GM12878 (cell line): Measurements from ENCODE around the gene BCL10. TPM values are rescaled to one million over a fixed set of nuclear protein-coding genes. Genes with fewer than 3 reads are reported as not detected.

Source experiments
- ATAC-seq: fragments of 200-7000 bp; cut with Tn5 transposase; 3 replicates; pipeline ENCODE4 v1.9.1; 2020; ENCODE audit warnings: mild to moderate bottlenecking, moderate library complexity
- BruUV-seq: library from RNA; stranded (reverse); fragments of 400-500 nt; replicated peaks from 2 replicates; lab custom pipeline; 2021; lab: Mats Ljungman, UMichigan
- CTCF ChIA-PET: fragments of 300-600 bp; sonication (Branson Sonifier 250); formaldehyde crosslinking; extraction: SDS; loops from one replicate; lab custom pipeline; 2021; ENCODE audit warnings: inconsistent platforms; lab: Yijun Ruan, JAX
- POLR2A ChIA-PET: fragments of 350-600 bp; formaldehyde crosslinking; extraction: SDS; loops from one replicate; lab custom pipeline; 2021; ENCODE audit warnings: inconsistent platforms; lab: Charles Lee
- RAD21 ChIA-PET: fragments of 300-600 bp; sonication (Branson Sonifier 250); formaldehyde crosslinking; loops from one replicate; lab custom pipeline; 2023; ENCODE audit warnings: antibody characterized with exemption; ENCODE audit not compliant: unreplicated experiment; lab: Charles Lee
- SMC1A ChIA-PET: fragments of 300-600 bp; sonication (Branson Sonifier 250); formaldehyde crosslinking; loops from one replicate; lab custom pipeline; 2023; ENCODE audit not compliant: unreplicated experiment, uncharacterized antibody; lab: Charles Lee
- DNase-seq: peaks from one replicate; pipeline ENCODE4 v3.0.0-alpha.2; 2011; ENCODE audit warnings: low read depth, low spot score
- FAIRE-seq: peaks from 3 replicates; lab custom pipeline; 2011; peaks lifted over from hg19 to GRCh38; lab: Jason Lieb, UNC
- H2AFZ ChIP-seq: 2 replicates; pipeline ENCODE4 v1.6.0; 2011; ENCODE audit warnings: low read depth, low read length, control low read depth; ENCODE audit not compliant: control insufficient read depth
- H3K27ac ChIP-seq: 2 replicates; pipeline ENCODE4 v1.5.1; 2011; ENCODE audit warnings: control low read depth; ENCODE audit not compliant: control insufficient read depth, insufficient read depth
- H3K27me3 ChIP-seq, 2 experiments: replicated peaks in 1 of 2; 2 replicates each; pipeline versions ENCODE4 v1.6.0 to v1.6.1; 2011; ENCODE audit warnings: low read length in 1 of 2; ENCODE audit not compliant: control insufficient read depth in 2 of 2, insufficient read depth in 2 of 2
- H3K36me3 ChIP-seq, 2 experiments: 2 replicates each; pipeline ENCODE4 v1.5.1; 2011; ENCODE audit warnings: low read length in 1 of 2; ENCODE audit not compliant: control insufficient read depth in 2 of 2, insufficient read depth in 2 of 2
- H3K4me1 ChIP-seq: 2 replicates; pipeline ENCODE4 v1.6.1; 2011; ENCODE audit warnings: mild to moderate bottlenecking, low read length, moderate library complexity, mixed read lengths; ENCODE audit not compliant: control insufficient read depth, insufficient read depth
- H3K4me2 ChIP-seq: 2 replicates; pipeline ENCODE4 v1.6.0; 2011; ENCODE audit warnings: control low read depth; ENCODE audit not compliant: control insufficient read depth, insufficient read depth
- H3K4me3 ChIP-seq: fragments of 200-600 bp; sonication (generic); 2 replicates; pipeline ENCODE4 v1.5.1; 2016
- H3K79me2 ChIP-seq: 2 replicates; pipeline ENCODE4 v1.6.0; 2011; ENCODE audit warnings: low read length; ENCODE audit not compliant: control insufficient read depth, insufficient read depth
- H3K9ac ChIP-seq: 2 replicates; pipeline ENCODE4 v1.8.0; 2011; ENCODE audit warnings: low read length, control low read depth, mixed read lengths; ENCODE audit not compliant: control insufficient read depth, insufficient read depth
- H3K9me3 ChIP-seq: replicated peaks from 3 replicates; pipeline ENCODE4 v1.5.1; 2011; ENCODE audit warnings: mild to moderate bottlenecking, low read length; ENCODE audit not compliant: control insufficient read depth, insufficient read depth
- H4K20me1 ChIP-seq: 2 replicates; pipeline ENCODE4 v1.6.0; 2011; ENCODE audit not compliant: control insufficient read depth, insufficient read depth
- CBX5 ChIP-seq: sonication (generic); IDR thresholded peaks from 2 replicates; pipeline ENCODE4 v1.6.1; 2016; ENCODE audit warnings: low read depth, moderate library complexity, mild to moderate bottlenecking, inconsistent platforms
- FOXK2 ChIP-seq: fragments of 450-650 bp; IDR thresholded peaks from 2 replicates; pipeline ENCODE4 v1.6.1; 2017; ENCODE audit warnings: mild to moderate bottlenecking, moderate library complexity
- HCFC1 ChIP-seq: fragments of 150-350 bp; IDR thresholded peaks from 2 replicates; pipeline ENCODE4 v1.6.1; 2014; ENCODE audit warnings: low read length
- IRF4 ChIP-seq: IDR thresholded peaks from 2 replicates; pipeline ENCODE4 v1.6.1; 2011; ENCODE audit warnings: low read depth, low read length
- MEF2A ChIP-seq: IDR thresholded peaks from 2 replicates; pipeline ENCODE4 v1.6.1; 2011; ENCODE audit warnings: low read depth, mild to moderate bottlenecking, low read length, moderate library complexity; ENCODE audit not compliant: insufficient read depth
- NFYA ChIP-seq: IDR thresholded peaks from 2 replicates; pipeline ENCODE4 v1.6.1; 2011; ENCODE audit warnings: low read depth, mild to moderate bottlenecking, low read length, improper control_type of control experiment, borderline replicate concordance
- PML ChIP-seq: IDR thresholded peaks from 2 replicates; pipeline ENCODE4 v1.6.1; 2012; ENCODE audit warnings: low read length, inconsistent platforms
- RELA ChIP-seq: fragments of 450-650 bp; IDR thresholded peaks from 2 replicates; pipeline ENCODE4 v1.8.0; 2014; ENCODE audit warnings: borderline replicate concordance; ENCODE audit not compliant: partially characterized antibody
- RUNX3 ChIP-seq: IDR thresholded peaks from 2 replicates; pipeline ENCODE4 v1.6.1; 2012; ENCODE audit warnings: low read length, inconsistent platforms
- SIX5 ChIP-seq: IDR thresholded peaks from 2 replicates; pipeline ENCODE4 v1.6.1; 2011; ENCODE audit warnings: mild to moderate bottlenecking, low read depth, low read length, moderate library complexity; ENCODE audit not compliant: severe bottlenecking
- SMAD5 ChIP-seq: IDR thresholded peaks from 2 replicates; pipeline ENCODE4 v1.6.1; 2016; ENCODE audit warnings: antibody characterized with exemption, low read depth
- STAT1 ChIP-seq: fragments of 450-650 bp; conservative IDR thresholded peaks from 2 replicates; pipeline ENCODE4 v1.6.1; 2014; ENCODE audit warnings: antibody characterized with exemption, mild to moderate bottlenecking
- WRNIP1 ChIP-seq: IDR thresholded peaks from 2 replicates; pipeline ENCODE4 v1.6.1; 2011; ENCODE audit warnings: low read depth, low read length, improper control_type of control experiment, borderline replicate concordance
- WGBS: methylation state at CpG from one replicate; pipeline ENCODE4 v1.1.6; 2016; ENCODE audit warnings: low lambda C conversion rate; ENCODE audit not compliant: insufficient replicate concordance, insufficient coverage; ENCODE audit errors: missing lambda C conversion rate; 5-methylcytosine and 5-hydroxymethylcytosine counted together
- in situ Hi-C: fragments of 300-500 bp; cut with MboI; formaldehyde crosslinking; loops from 9 replicates; pipeline ENCODE4 v1.14.3; 2018; ENCODE audit warnings: mixed read lengths
- intact Hi-C: fragments of 100-400 bp; cut with micrococcal nuclease; formaldehyde crosslinking; loops from one replicate; pipeline ENCODE4 v1.14.2; 2022; ENCODE audit not compliant: unreplicated experiment
- polyA plus RNA-seq, 11 experiments: library from polyadenylated mRNA; depleted of rRNA in 4 of 11; unstranded in 6 of 11; stranded (reverse) in 5 of 11; fragments of >200 nt; fragmentation: Nextera tagmentation in 4 of 11; fragmentation: Illumina TruSeq in 1 of 11; extraction: Ambion mirVana in 4 of 11; extraction: Trizol in 1 of 11; gene quantifications; 1 replicate in 1 of 11; 2 replicates in 10 of 11; pipeline versions ENCODE4 v1.2.1 to v1.2.3, GENCODE V29; 2011 to 2016; ENCODE audit warnings: inconsistent platforms in 2 of 11, missing spikeins in 2 of 11, low read depth in 1 of 11
- total RNA-seq, 4 experiments: library from RNA; depleted of rRNA in 3 of 4; stranded (reverse); fragments of >200 nt in 3 of 4; fragmentation: Illumina TruSeq in 1 of 4; extraction: Trizol in 1 of 4; gene quantifications; 2 replicates each; pipeline versions ENCODE4 v1.2.1 to v1.2.3, GENCODE V29; 2013 to 2021

Gene BCL10
- total and polyA plus RNA-seq, 10 of the 15 experiments (the other 5 are each of a cell fraction or from before 2014, with no cell fraction given): 10.6 to 35.2 (median 19.5) TPM

DNA sequence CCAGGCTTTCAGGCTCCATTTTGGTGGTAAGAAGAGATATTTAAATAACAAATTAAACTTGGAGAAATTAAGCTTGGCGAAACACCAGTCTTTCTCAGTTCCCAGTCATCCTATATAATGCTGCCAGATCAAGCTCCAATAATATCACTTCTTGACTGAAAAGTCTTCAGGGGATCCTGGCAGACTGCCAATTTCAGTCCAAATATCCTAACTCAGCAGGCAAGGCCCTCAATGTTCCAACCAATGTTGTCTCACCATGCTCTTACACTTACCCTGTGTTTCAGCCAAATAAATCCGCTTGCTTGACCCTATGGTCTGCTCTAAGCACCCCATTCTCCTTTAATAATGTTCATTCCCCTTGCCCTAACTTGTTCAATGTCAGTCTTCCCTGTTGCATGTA, 39.9 kb upstream of the BCL10 start:
- Histone ChIP-seq H3K4me3 (no peak overlapping the region), H3K27me3 (no peaks in the 10 kb centered on the region; a peak in 1 of 4 replicates), H3K79me2 (no peaks in the 10 kb centered on the region), H3K27ac (no peak overlapping the region), H3K4me1 (no peaks in the 10 kb centered on the region), H2AFZ (no peak overlapping the region), H3K36me3 (no peaks in the 10 kb centered on the region), H3K4me2 (no peak overlapping the region), H3K9ac (no peak overlapping the region), H4K20me1 (no peaks in the 10 kb centered on the region), H3K9me3 (no peaks in the 10 kb centered on the region)
- no peak for ATAC-seq
- ChIA-PET RAD21 (no interaction called here), CTCF (no interaction called here), POLR2A (no interaction called here), SMC1A (interaction anchor here (0.8 kb wide), 1 partner anchor 43 kb away, joined by 3 read pairs; no protein-coding TSS in a partner anchor)
- in situ Hi-C loops (loop anchor here (25.0 kb wide), 1 partner anchor 696 kb away; no protein-coding TSS in a partner anchor), intact Hi-C loops (no loop called here)
- TF ChIP-seq IRF4 (no peak), STAT1 (no peak), RELA (no peak), WRNIP1 (no peak), CBX5 (no peak), PML (no peak), NFYA (no peak), FOXK2 (no peak), HCFC1 (no peak)
- FAIRE-seq: no peak
- no peak for DNase-seq
- BruUV-seq: no TSS peak
- 79% methylated on average over 2 of the region's 2 CpGs for WGBS

DNA sequence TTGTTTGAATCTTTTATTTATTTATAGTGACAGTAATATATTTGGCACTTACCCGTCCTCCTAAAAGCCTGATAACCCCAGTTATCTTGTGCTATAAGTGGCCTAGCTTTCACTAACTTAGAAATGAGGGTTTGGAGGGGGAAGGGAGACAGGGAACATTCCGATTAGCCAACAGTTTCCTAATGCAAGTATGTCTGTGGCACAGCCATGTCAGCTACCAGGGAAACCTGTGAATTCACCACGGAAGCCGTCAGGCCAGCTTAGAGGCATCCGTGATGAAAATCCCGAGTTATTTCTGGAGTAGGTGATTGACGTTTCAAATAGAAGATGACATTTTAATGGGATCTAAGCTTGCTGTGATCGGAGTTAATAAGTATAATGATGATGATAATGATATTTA, 39.4 kb upstream of the BCL10 start:
- ATAC-seq: no peak
- 57% methylated on average over 8 of the region's 8 CpGs for WGBS
- CTCF ChIA-PET: no interaction called here

More for the DNA sequence above, 39.4 kb upstream of the BCL10 start:
- BruUV-seq: no TSS peak
- no peaks in the 10 kb centered on the region for H3K79me2 ChIP-seq
- TF ChIP-seq SMAD5: no peak
- TF ChIP-seq RUNX3: no peak
- TF ChIP-seq MEF2A: no peak
- TF ChIP-seq SIX5: no peak
- H3K4me2 ChIP-seq: no peak overlapping the region
- no peak overlapping the region for H2AFZ ChIP-seq
- DNase-seq (no peak), FAIRE-seq (no peak)
- H3K4me1 ChIP-seq: no peaks in the 10 kb centered on the region
- no peak overlapping the region for H3K9ac ChIP-seq
- no peak overlapping the region for H3K27ac ChIP-seq
- intact Hi-C loops: no loop called here
- SMC1A ChIA-PET: interaction anchor here (0.8 kb wide), 1 partner anchor 43 kb away, joined by 3 read pairs; no protein-coding TSS in a partner anchor
- RAD21 ChIA-PET: no interaction called here
- H3K9me3 ChIP-seq: no peaks in the 10 kb centered on the region
- no peaks in the 10 kb centered on the region for H4K20me1 ChIP-seq
- no peak overlapping the region for H3K4me3 ChIP-seq
- POLR2A ChIA-PET: no interaction called here
- H3K27me3 ChIP-seq: no peaks in the 10 kb centered on the region; a peak in 1 of 4 replicates
- no peaks in the 10 kb centered on the region for H3K36me3 ChIP-seq
- in situ Hi-C loops: loop anchor here (25.0 kb wide), 1 partner anchor 697 kb away; no protein-coding TSS in a partner anchor
